ENCODE data around the gene TBX19. TPM values are rescaled to one million over a fixed set of nuclear protein-coding genes. Genes with fewer than 3 reads are reported as not detected.

TBX19 gene
- total and polyA plus RNA-seq, 4 donors = 1.0 to 3.6 (median 1.7) TPM

GRCh38 chr1:168264296-168264695 is 16.4 kb upstream of the TBX19 start:
- Histone ChIP-seq H3K4me1 (ENCODE audit: control insufficient read depth in 5 of 5, insufficient read depth in 5 of 5, low read length in 5 of 5) (peaks cover 0 to 8% (median 4%) of the 10 kb centered on the region in 5 donors), H3K27ac (ENCODE audit: low read depth in 1 of 2, low read length in 1 of 2) (no peak overlapping the region), H3K4me3 (no peak overlapping the region), H3K9me3 (ENCODE audit: control insufficient read depth in 4 of 4, insufficient read depth in 3 of 4, low read length in 3 of 4) (no peaks in the 10 kb centered on the region), H3K9ac (ENCODE audit: insufficient read depth in 1 of 2, low read length in 2 of 2) (no peak overlapping the region), H3K27me3 (ENCODE audit: control insufficient read depth in 3 of 3, insufficient read depth in 3 of 3, low read length in 2 of 3) (no peaks in the 10 kb centered on the region), H3K36me3 (ENCODE audit: control insufficient read depth in 4 of 4, insufficient read depth in 4 of 4, low read length in 4 of 4) (peaks cover 0 to 8% (median 4%) of the 10 kb centered on the region in 4 donors)
- ATAC-seq (ENCODE audit: insufficient read depth, low FRiP score) (no peak), DNase-seq (no peak)
- 96% methylated on average over 7 of the region's 7 CpGs for WGBS, 2 donors
- TF ChIP-seq, protein P1, sequence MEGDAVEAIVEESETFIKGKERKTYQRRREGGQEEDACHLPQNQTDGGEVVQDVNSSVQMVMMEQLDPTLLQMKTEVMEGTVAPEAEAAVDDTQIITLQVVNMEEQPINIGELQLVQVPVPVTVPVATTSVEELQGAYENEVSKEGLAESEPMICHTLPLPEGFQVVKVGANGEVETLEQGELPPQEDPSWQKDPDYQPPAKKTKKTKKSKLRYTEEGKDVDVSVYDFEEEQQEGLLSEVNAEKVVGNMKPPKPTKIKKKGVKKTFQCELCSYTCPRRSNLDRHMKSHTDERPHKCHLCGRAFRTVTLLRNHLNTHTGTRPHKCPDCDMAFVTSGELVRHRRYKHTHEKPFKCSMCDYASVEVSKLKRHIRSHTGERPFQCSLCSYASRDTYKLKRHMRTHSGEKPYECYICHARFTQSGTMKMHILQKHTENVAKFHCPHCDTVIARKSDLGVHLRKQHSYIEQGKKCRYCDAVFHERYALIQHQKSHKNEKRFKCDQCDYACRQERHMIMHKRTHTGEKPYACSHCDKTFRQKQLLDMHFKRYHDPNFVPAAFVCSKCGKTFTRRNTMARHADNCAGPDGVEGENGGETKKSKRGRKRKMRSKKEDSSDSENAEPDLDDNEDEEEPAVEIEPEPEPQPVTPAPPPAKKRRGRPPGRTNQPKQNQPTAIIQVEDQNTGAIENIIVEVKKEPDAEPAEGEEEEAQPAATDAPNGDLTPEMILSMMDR (IDR thresholded peaks at IDR 0.05; ENCODE audit: control extremely low read depth, extremely low read depth) = no peak

DNA sequence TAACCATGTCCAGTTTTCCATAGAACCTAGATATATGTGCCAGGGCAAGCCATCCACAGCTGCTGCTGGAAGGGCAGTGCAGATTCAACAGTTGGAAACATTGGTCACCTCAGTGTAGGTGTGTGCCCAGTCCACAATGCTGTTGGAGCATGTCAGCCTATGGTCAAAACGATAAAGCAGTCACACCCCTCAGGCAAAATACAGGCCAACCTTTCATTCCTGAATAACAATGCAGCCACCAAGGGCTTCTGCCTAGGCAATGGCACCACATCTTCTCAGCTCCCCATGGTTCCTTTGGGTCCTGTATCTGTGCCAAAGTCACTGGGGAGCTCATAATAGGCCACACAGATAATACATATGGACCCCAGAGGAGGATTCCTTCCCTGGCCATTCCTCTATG is 15.1 kb upstream of the TBX19 start:
- Histone ChIP-seq H3K27ac (ENCODE audit: low read depth in 1 of 2, low read length in 1 of 2) (no peak overlapping the region), H3K9ac (ENCODE audit: insufficient read depth in 1 of 2, low read length in 2 of 2) (no peak overlapping the region), H3K4me3 (no peak overlapping the region), H3K36me3 (ENCODE audit: control insufficient read depth in 4 of 4, insufficient read depth in 4 of 4, low read length in 4 of 4) (peaks cover 0 to 8% (median 4%) of the 10 kb centered on the region in 4 donors), H3K9me3 (ENCODE audit: control insufficient read depth in 4 of 4, insufficient read depth in 3 of 4, low read length in 3 of 4) (peaks cover 0 to 3% (median 0%) of the 10 kb centered on the region in 4 donors), H3K27me3 (ENCODE audit: control insufficient read depth in 3 of 3, insufficient read depth in 3 of 3, low read length in 2 of 3) (no peaks in the 10 kb centered on the region), H3K4me1 (ENCODE audit: control insufficient read depth in 5 of 5, insufficient read depth in 5 of 5, low read length in 5 of 5) (peaks cover 0 to 5% (median 4%) of the 10 kb centered on the region in 5 donors)
- ATAC-seq (ENCODE audit: insufficient read depth, low FRiP score) (no peak), DNase-seq (no peak)
- TF ChIP-seq, protein P1 (IDR thresholded peaks at IDR 0.05; ENCODE audit: control extremely low read depth, extremely low read depth) = no peak
- 95 to 100% methylated on average over 1 of the region's 1 CpG for WGBS, 2 donors

GRCh38 chr1:168266644-168267186 is 14.0 kb upstream of the TBX19 start:
- no peak overlapping the region for H3K9ac ChIP-seq (ENCODE audit: insufficient read depth in 1 of 2, low read length in 2 of 2)
- no peak overlapping the region for H3K4me3 ChIP-seq
- H3K9me3 ChIP-seq (ENCODE audit: control insufficient read depth in 4 of 4, insufficient read depth in 3 of 4, low read length in 3 of 4) = peaks cover 0 to 3% (median 0%) of the 10 kb centered on the region in 4 donors
- DNase-seq (no peak), ATAC-seq (ENCODE audit: insufficient read depth, low FRiP score) (no peak)
- peaks cover 0 to 8% (median 4%) of the 10 kb centered on the region in 4 donors for H3K36me3 ChIP-seq (ENCODE audit: control insufficient read depth in 4 of 4, insufficient read depth in 4 of 4, low read length in 4 of 4)
- TF ChIP-seq, protein P1 (IDR thresholded peaks at IDR 0.05; ENCODE audit: control extremely low read depth, extremely low read depth) = no peak
- 84 to 86% methylated on average over 6 of the region's 6 CpGs for WGBS, 2 donors
- no peaks in the 10 kb centered on the region for H3K27me3 ChIP-seq (ENCODE audit: control insufficient read depth in 3 of 3, insufficient read depth in 3 of 3, low read length in 2 of 3)
- H3K27ac ChIP-seq (ENCODE audit: low read depth in 1 of 2, low read length in 1 of 2) = no peak overlapping the region
- peaks cover 0 to 2% (median 0%) of the 10 kb centered on the region in 5 donors for H3K4me1 ChIP-seq (ENCODE audit: control insufficient read depth in 5 of 5, insufficient read depth in 5 of 5, low read length in 5 of 5)

- WGBS, 2 donors = 91 to 97% methylated on average over 1 of the region's 1 CpG
- no peak overlapping the region for H3K4me3 ChIP-seq
- no peaks in the 10 kb centered on the region for H3K27me3 ChIP-seq (ENCODE audit: control insufficient read depth in 3 of 3, insufficient read depth in 3 of 3, low read length in 2 of 3)
- H3K4me1 ChIP-seq (ENCODE audit: control insufficient read depth in 5 of 5, insufficient read depth in 5 of 5, low read length in 5 of 5) = no peaks in the 10 kb centered on the region
- H3K36me3 ChIP-seq (ENCODE audit: control insufficient read depth in 4 of 4, insufficient read depth in 4 of 4, low read length in 4 of 4) = no peaks in the 10 kb centered on the region
- H3K27ac ChIP-seq (ENCODE audit: low read depth in 1 of 2, low read length in 1 of 2) = no peak overlapping the region
- DNase-seq (no peak), ATAC-seq (ENCODE audit: insufficient read depth, low FRiP score) (no peak)
- TF ChIP-seq, protein P1 (IDR thresholded peaks at IDR 0.05; ENCODE audit: control extremely low read depth, extremely low read depth) = no peak
- peaks cover 0 to 3% (median 3%) of the 10 kb centered on the region in 4 donors for H3K9me3 ChIP-seq (ENCODE audit: control insufficient read depth in 4 of 4, insufficient read depth in 3 of 4, low read length in 3 of 4)
- no peak overlapping the region for H3K9ac ChIP-seq (ENCODE audit: insufficient read depth in 1 of 2, low read length in 2 of 2)
Measured at GRCh38 chr1:168271636-168272035, 9.0 kb upstream of the TBX19 start.

All from lung (tissue), 12 donors.